Measurements from ENCODE around the gene CYREN.

DNA sequence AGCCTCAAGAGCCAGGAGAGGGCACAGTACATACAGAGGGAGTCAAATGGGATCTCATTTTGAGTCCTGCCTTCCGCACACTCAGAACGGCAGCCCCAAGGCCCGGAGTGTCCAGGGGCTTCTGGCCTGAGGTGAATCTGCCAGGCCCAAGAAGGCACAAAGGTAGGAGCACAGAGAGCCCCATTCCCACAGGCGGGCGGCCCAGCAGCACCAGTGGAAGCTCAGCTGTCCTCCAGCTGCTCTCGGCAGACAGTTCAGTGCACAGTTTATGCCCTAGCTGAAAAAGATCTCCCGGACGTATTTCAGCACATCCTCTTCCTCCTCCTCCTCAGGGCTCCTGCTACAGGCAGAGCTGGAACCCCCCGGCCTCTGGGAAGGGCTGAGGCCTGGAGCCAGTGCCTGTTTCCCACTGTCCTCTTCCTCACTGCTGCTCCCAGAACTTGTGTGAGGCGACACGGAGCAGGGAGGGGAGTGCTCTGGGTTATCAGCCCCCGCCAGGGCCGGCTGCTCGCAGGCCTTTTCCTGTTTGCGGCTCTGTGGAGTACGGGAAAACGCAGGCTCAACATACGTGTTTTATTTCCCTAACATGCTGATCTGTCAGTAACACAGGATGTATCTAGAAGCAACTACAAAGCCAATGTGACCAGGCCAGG is 4.0 kb downstream of the CYREN start:
- TF ChIP-seq, protein P1, sequence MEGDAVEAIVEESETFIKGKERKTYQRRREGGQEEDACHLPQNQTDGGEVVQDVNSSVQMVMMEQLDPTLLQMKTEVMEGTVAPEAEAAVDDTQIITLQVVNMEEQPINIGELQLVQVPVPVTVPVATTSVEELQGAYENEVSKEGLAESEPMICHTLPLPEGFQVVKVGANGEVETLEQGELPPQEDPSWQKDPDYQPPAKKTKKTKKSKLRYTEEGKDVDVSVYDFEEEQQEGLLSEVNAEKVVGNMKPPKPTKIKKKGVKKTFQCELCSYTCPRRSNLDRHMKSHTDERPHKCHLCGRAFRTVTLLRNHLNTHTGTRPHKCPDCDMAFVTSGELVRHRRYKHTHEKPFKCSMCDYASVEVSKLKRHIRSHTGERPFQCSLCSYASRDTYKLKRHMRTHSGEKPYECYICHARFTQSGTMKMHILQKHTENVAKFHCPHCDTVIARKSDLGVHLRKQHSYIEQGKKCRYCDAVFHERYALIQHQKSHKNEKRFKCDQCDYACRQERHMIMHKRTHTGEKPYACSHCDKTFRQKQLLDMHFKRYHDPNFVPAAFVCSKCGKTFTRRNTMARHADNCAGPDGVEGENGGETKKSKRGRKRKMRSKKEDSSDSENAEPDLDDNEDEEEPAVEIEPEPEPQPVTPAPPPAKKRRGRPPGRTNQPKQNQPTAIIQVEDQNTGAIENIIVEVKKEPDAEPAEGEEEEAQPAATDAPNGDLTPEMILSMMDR (conservative IDR thresholded peaks at IDR 0.05 in 1 of 2, IDR thresholded peaks at IDR 0.05 in 1 of 2; ENCODE audit: low read depth in 1 of 2, low read length in 2 of 2), result no peak
- TF ChIP-seq EZH2 (IDR thresholded peaks at IDR 0.05; ENCODE audit: low read length, missing control alignments), result no peak
